HG03280 (cell line): Measurements from ENCODE around the gene TMPRSS11D.
A peak's percentile ranks its signal among the peaks of the same experiment; 100 is the strongest.

Experiments used
- ATAC-seq: cut with Tn5 transposase; IDR thresholded peaks from one replicate; pipeline ENCODE4 v1.9.1; 2021; ENCODE audit warnings: mild to moderate bottlenecking, moderate library complexity; ENCODE audit not compliant: unreplicated experiment

The TMPRSS11D gene

GRCh38 chr4:67891645-67892044 lies 7.8 kb upstream of the TMPRSS11D start:
- ATAC-seq, result no peak

GRCh38 chr4:67886281-67886680 lies 2.5 kb upstream of the TMPRSS11D start:
- no peak for ATAC-seq

- ATAC-seq, result no peak
Observed at GRCh38 chr4:67885762-67886161, 2.0 kb upstream of the TMPRSS11D start.

- ATAC-seq, result no peak
Observed at GRCh38 chr4:67884701-67885100, 899 bp upstream of the TMPRSS11D start.

GRCh38 chr4:67883458-67883857 lies 344 bp downstream of the TMPRSS11D start:
- no peak for ATAC-seq

- no peak for ATAC-seq
Observed at GRCh38 chr4:67880866-67881610, 2.8 kb downstream of the TMPRSS11D start.

- no peak for ATAC-seq
Observed at GRCh38 chr4:67879486-67879885, 4.3 kb downstream of the TMPRSS11D start.

GRCh38 chr4:67877086-67877485 lies 6.7 kb downstream of the TMPRSS11D start:
- no peak for ATAC-seq

- no peak for ATAC-seq
Observed at GRCh38 chr4:67874986-67875385, 8.8 kb downstream of the TMPRSS11D start.

- ATAC-seq, result no peak
Observed at GRCh38 chr4:67873116-67873515, 10.7 kb downstream of the TMPRSS11D start.

- ATAC-seq, result peak; percentile 86
Observed at GRCh38 chr4:67871867-67872266, 11.9 kb downstream of the TMPRSS11D start.

- no peak for ATAC-seq
Observed at GRCh38 chr4:67869580-67870190, 14.1 kb downstream of the TMPRSS11D start.

GRCh38 chr4:67861513-67861912 lies 22.3 kb downstream of the TMPRSS11D start:
- no peak for ATAC-seq

GRCh38 chr4:67853336-67853735 lies 30.5 kb downstream of the TMPRSS11D start:
- ATAC-seq, result no peak

GRCh38 chr4:67820903-67821302 lies 62.9 kb downstream of the TMPRSS11D start:
- ATAC-seq, result no peak

GRCh38 chr4:67810011-67810410 lies 73.8 kb downstream of the TMPRSS11D start:
- ATAC-seq, result no peak

- ATAC-seq, result no peak
Observed at GRCh38 chr4:67809502-67809901, 74.3 kb downstream of the TMPRSS11D start.

GRCh38 chr4:67796810-67797209 lies 87.0 kb downstream of the TMPRSS11D start:
- ATAC-seq, result no peak

GRCh38 chr4:67790721-67791120 lies 93.1 kb downstream of the TMPRSS11D start:
- ATAC-seq, result no peak

- ATAC-seq, result no peak
Observed at GRCh38 chr4:67787311-67787710, 96.5 kb downstream of the TMPRSS11D start.

GRCh38 chr4:67785528-67785927 lies 98.3 kb downstream of the TMPRSS11D start:
- no peak for ATAC-seq

- no peak for ATAC-seq
Observed at GRCh38 chr4:67779631-67780030, 104.2 kb downstream of the TMPRSS11D start.

- no peak for ATAC-seq
Observed at GRCh38 chr4:67776746-67777145, 107.1 kb downstream of the TMPRSS11D start.
